ENCODE results near the gene CLECL1.
A peak's percentile ranks its signal among the peaks of the same experiment; 100 is the strongest.
"Not testable (repeated sequence)": the region's sequence is repeated elsewhere in the genome, so short reads cannot be mapped to it uniquely, and the experiment has no call there.

Gene CLECL1

DNA sequence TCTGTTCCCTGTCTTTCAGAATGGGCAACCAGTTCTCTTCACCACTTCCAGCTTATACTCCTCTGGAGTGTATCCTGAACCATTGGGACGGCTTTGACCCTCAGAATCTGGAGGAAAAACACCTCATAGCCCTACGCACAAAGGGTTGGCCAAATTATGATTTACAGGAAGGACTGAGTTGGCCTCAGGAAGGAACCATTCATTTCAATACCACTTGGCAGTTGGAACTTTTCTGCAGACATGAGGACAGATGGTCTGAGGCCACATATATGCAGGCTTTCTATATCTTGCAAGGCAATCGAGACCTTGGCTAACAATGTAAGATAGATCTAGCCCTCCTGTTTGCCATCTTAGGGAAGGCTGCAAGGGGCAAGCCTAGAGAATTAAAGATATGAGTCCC is 24.0 kb downstream of the CLECL1 start:
- TF ChIP-seq, protein P1, sequence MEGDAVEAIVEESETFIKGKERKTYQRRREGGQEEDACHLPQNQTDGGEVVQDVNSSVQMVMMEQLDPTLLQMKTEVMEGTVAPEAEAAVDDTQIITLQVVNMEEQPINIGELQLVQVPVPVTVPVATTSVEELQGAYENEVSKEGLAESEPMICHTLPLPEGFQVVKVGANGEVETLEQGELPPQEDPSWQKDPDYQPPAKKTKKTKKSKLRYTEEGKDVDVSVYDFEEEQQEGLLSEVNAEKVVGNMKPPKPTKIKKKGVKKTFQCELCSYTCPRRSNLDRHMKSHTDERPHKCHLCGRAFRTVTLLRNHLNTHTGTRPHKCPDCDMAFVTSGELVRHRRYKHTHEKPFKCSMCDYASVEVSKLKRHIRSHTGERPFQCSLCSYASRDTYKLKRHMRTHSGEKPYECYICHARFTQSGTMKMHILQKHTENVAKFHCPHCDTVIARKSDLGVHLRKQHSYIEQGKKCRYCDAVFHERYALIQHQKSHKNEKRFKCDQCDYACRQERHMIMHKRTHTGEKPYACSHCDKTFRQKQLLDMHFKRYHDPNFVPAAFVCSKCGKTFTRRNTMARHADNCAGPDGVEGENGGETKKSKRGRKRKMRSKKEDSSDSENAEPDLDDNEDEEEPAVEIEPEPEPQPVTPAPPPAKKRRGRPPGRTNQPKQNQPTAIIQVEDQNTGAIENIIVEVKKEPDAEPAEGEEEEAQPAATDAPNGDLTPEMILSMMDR (IDR thresholded peaks at IDR 0.05; ENCODE audit: low read depth, low read length) = no peak
- TF ChIP-seq EZH2phosphoT487 (IDR thresholded peaks at IDR 0.05; ENCODE audit: low read depth) = no peak
- Histone ChIP-seq H3K4me1 (ENCODE audit: low read length) (peaks cover 85% of the 10 kb centered on the region), H3K27me3 (ENCODE audit: low read depth, low read length) (no peaks in the 10 kb centered on the region), H4K20me1 (ENCODE audit: insufficient read depth, low read length) (no peaks in the 10 kb centered on the region), H3K9me3 (ENCODE audit: insufficient read depth, low read length) (no peaks in the 10 kb centered on the region; the same call in 1 of the 2 replicates), H3K9ac (ENCODE audit: low read length) (peak overlapping the region; percentile 73; the same call in 1 of the 2 replicates), H2AFZ (ENCODE audit: low read depth, low read length) (no peak overlapping the region), H3K4me2 (ENCODE audit: low read length) (peak overlapping the region; percentile 59), H3K27ac (ENCODE audit: low read length) (peak overlapping the region; percentile 93), H3K4me3 (ENCODE audit: low read length) (no peak overlapping the region), H3K36me3 (replicated peaks; ENCODE audit: low read depth, low read length) (peaks cover 9% of the 10 kb centered on the region), H3K79me2 (ENCODE audit: low read length) (peaks cover 19% of the 10 kb centered on the region)

DNA sequence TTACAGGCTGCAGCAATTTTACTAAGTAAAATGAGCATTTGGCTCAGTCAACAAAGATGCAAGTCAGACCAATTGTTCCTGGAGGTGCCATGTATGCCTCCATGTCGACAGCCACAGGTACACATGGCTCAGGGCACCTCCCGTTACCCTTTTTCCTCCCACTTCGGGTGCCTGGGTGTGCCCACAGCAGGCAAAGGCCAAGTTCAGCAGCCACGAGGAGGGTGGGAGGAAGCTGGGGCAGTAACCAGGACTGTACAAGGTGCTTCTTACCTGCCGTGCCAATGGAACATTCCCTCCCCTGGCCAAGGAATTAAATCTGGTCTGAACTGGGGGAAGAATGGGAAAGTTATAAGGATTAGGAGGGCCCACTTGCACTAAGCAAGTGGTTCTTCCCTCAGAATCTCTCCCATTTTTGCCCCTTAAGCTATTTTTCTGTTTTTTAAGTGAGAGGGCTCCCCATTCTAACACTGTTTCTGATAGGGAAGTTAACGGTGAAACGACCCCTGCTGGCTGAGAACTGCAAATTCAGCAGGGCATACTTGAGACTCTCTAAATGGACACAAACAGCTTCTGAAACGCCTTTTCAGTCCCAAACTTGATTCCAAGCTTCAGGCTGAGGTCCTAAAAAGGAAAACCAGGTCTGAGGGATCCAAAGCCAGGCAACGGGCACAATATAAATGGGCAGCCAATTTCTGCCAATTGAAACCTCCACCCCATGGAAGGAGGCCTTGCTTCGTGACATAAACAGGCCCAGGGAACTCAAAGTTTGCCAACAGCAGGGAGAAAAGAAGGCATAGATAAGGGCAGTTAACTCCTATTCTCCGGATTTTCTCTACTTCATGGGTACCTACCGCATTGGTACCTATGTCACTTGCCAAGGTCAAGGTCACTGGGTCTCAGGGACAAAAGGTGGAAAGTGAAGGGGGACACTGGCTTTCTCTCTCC is 24.8 kb downstream of the CLECL1 start:
- H3K27me3 ChIP-seq (ENCODE audit: low read depth, low read length) = no peaks in the 10 kb centered on the region
- peak overlapping the region; percentile 73 for H3K9ac ChIP-seq (ENCODE audit: low read length)
- H3K27ac ChIP-seq (ENCODE audit: low read length) = peak overlapping the region; percentile 93
- H3K79me2 ChIP-seq (ENCODE audit: low read length) = peaks cover 19% of the 10 kb centered on the region
- no peak overlapping the region for H2AFZ ChIP-seq (ENCODE audit: low read depth, low read length)
- TF ChIP-seq, protein P1 (IDR thresholded peaks at IDR 0.05; ENCODE audit: low read depth, low read length) = peak; percentile 87
- no peak for TF ChIP-seq EZH2phosphoT487 (IDR thresholded peaks at IDR 0.05; ENCODE audit: low read depth)
- peaks cover 9% of the 10 kb centered on the region for H3K36me3 ChIP-seq (replicated peaks; ENCODE audit: low read depth, low read length)
- H3K4me2 ChIP-seq (ENCODE audit: low read length) = peak overlapping the region; percentile 59
- H3K4me3 ChIP-seq (ENCODE audit: low read length) = peak overlapping the region; percentile 45
- H3K4me1 ChIP-seq (ENCODE audit: low read length) = peaks cover 78% of the 10 kb centered on the region
- H4K20me1 ChIP-seq (ENCODE audit: insufficient read depth, low read length) = no peaks in the 10 kb centered on the region
- no peaks in the 10 kb centered on the region; the same call in 1 of the 2 replicates for H3K9me3 ChIP-seq (ENCODE audit: insufficient read depth, low read length)

DNA sequence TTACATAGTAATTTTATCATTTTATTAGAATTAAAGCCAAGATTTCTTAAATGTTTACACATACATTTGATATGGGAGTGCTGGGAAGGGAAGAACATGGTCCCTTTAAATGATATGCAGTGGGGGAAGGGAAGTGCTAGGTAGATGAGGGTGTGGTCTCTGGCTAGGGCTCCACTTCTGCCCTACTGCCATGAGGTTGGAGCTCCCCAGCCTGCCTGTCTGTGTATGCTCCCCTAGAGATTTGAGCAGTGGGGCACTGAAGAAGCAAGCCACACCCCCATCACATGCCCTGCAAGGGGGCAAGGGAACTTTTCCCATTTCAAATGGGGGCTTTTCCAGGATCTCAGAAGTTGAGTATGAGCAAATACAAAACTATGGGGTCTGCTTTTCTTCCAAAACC is 25.5 kb downstream of the CLECL1 start:
- no peaks in the 10 kb centered on the region; the same call in 1 of the 2 replicates for H3K9me3 ChIP-seq (ENCODE audit: insufficient read depth, low read length)
- H3K9ac ChIP-seq (ENCODE audit: low read length) = peak overlapping the region; percentile 73
- peaks cover 9% of the 10 kb centered on the region for H3K36me3 ChIP-seq (replicated peaks; ENCODE audit: low read depth, low read length)
- no peak overlapping the region for H2AFZ ChIP-seq (ENCODE audit: low read depth, low read length)
- peak overlapping the region; percentile 45 for H3K4me3 ChIP-seq (ENCODE audit: low read length)
- peak overlapping the region; percentile 59 for H3K4me2 ChIP-seq (ENCODE audit: low read length)
- peak overlapping the region; percentile 93 for H3K27ac ChIP-seq (ENCODE audit: low read length)
- no peaks in the 10 kb centered on the region for H3K27me3 ChIP-seq (ENCODE audit: low read depth, low read length)
- no peaks in the 10 kb centered on the region for H4K20me1 ChIP-seq (ENCODE audit: insufficient read depth, low read length)
- peaks cover 19% of the 10 kb centered on the region for H3K79me2 ChIP-seq (ENCODE audit: low read length)
- no peak for TF ChIP-seq EZH2phosphoT487 (IDR thresholded peaks at IDR 0.05; ENCODE audit: low read depth)
- TF ChIP-seq, protein P1 (IDR thresholded peaks at IDR 0.05; ENCODE audit: low read depth, low read length) = peak; percentile 27
- peaks cover 80% of the 10 kb centered on the region for H3K4me1 ChIP-seq (ENCODE audit: low read length)

DNA sequence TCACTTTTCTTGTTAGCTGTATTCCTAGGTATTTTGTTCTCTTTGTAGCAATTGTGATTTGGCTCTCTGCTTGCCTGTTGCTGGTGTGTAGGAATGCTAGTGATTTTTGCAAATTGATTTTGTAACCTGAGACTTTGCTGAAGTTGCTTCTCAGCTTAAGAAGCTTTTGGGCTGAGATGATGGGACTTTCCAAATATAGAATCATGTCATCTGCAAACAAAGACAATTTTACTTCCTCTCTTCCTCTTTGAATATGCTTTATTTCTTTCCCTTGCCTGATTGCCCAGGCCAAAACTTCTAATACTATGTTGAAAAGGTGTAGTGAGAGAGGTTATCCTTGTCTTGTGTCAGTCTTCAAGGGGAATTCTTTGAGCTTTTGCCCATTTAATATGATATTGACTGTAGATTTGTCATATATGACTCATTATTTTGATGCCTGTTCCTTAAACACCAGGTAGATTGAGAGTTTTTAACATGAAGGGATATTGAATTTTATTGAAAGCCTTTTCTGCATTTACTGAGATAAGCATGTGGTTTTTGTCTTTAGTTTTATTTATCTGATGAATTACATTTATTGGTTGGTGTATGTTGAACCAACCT is 26.7 kb downstream of the CLECL1 start:
- peaks cover 16% of the 10 kb centered on the region for H3K79me2 ChIP-seq (ENCODE audit: low read length)

DNA sequence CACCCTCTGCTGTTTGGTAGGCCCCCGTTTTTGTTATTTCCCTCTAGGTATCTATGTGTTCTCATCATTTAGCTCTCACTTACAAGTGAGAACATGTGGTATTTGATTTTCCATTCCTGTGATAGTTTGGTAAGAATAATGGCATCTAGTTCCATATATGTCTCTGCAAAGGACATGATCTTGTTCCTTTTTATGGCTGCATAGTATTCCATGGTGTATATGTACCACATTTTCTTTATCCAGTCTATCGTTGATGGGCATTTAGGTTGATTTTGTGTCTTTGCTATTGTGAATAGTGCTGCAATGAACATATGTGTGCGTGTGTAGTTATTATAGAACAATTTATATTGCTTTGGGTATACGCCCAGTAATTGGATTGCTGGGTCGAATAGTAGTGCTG is 28.3 kb downstream of the CLECL1 start:
- not testable (repeated sequence) for H3K79me2 ChIP-seq (ENCODE audit: low read length); H3K9me3 ChIP-seq (ENCODE audit: insufficient read depth, low read length); H3K27ac ChIP-seq (ENCODE audit: low read length); H3K4me3 ChIP-seq (ENCODE audit: low read length); H4K20me1 ChIP-seq (ENCODE audit: insufficient read depth, low read length); H3K9ac ChIP-seq (ENCODE audit: low read length); H3K4me2 ChIP-seq (ENCODE audit: low read length); H3K36me3 ChIP-seq (replicated peaks; ENCODE audit: low read depth, low read length); H3K27me3 ChIP-seq (ENCODE audit: low read depth, low read length); H2AFZ ChIP-seq (ENCODE audit: low read depth, low read length)
- peaks cover 68% of the 10 kb centered on the region for H3K4me1 ChIP-seq (ENCODE audit: low read length)

More for the DNA sequence above, 26.7 kb downstream of the CLECL1 start:
- Histone ChIP-seq H2AFZ (ENCODE audit: low read depth, low read length) (no peak overlapping the region), H3K27ac (ENCODE audit: low read length) (peak overlapping the region; percentile 93), H3K4me3 (ENCODE audit: low read length) (peak overlapping the region; percentile 6; the same call in 1 of the 2 replicates), H3K9ac (ENCODE audit: low read length) (peak overlapping the region; percentile 24; the same call in 1 of the 2 replicates), H3K4me1 (ENCODE audit: low read length) (peaks cover 80% of the 10 kb centered on the region), H4K20me1 (ENCODE audit: insufficient read depth, low read length) (no peaks in the 10 kb centered on the region), H3K9me3 (ENCODE audit: insufficient read depth, low read length) (no peaks in the 10 kb centered on the region; the same call in 1 of the 2 replicates), H3K27me3 (ENCODE audit: low read depth, low read length) (no peaks in the 10 kb centered on the region), H3K36me3 (replicated peaks; ENCODE audit: low read depth, low read length) (peaks cover 9% of the 10 kb centered on the region), H3K4me2 (ENCODE audit: low read length) (peak overlapping the region; percentile 44)
- TF ChIP-seq EZH2phosphoT487 (IDR thresholded peaks at IDR 0.05; ENCODE audit: low read depth) = no peak
- TF ChIP-seq, protein P1 (IDR thresholded peaks at IDR 0.05; ENCODE audit: low read depth, low read length) = no peak

Measured in OCI-LY3 (cell line).